Peyer's patch (tissue), 4 donors: ENCODE measurements around the gene LOXL3.

ENCODE experiments used
- CTCF ChIP-seq, 6 experiments: fragments of 450-650 bp in 4 of 6; fragments of 200-600 bp in 2 of 6; sonication (generic) in 1 of 6; IDR thresholded peaks; one replicate each; pipeline ENCODE4 v1.5.1; 2017 to 2019; ENCODE audit warnings: antibody characterized with exemption in 6 of 6, mild to moderate bottlenecking in 3 of 6, moderate library complexity in 1 of 6
- POLR2A ChIP-seq, 2 donors: fragments of 450-650 bp; IDR thresholded peaks; one replicate each; pipeline ENCODE4 v1.5.1; 2017; ENCODE audit warnings: antibody characterized with exemption in 2 of 2, mild to moderate bottlenecking in 2 of 2, moderate library complexity in 2 of 2

- TF ChIP-seq CTCF (IDR thresholded peaks at IDR 0.05) (no peak), POLR2A (IDR thresholded peaks at IDR 0.05) (no peak)
Observed at GRCh38 chr2:74489906-74490305, 63.8 kb downstream of the LOXL3 start.
